Measurements from ENCODE around the gene THRAP3.
A peak's percentile ranks its signal among the peaks of the same experiment; 100 is the strongest.

THRAP3 gene

DNA sequence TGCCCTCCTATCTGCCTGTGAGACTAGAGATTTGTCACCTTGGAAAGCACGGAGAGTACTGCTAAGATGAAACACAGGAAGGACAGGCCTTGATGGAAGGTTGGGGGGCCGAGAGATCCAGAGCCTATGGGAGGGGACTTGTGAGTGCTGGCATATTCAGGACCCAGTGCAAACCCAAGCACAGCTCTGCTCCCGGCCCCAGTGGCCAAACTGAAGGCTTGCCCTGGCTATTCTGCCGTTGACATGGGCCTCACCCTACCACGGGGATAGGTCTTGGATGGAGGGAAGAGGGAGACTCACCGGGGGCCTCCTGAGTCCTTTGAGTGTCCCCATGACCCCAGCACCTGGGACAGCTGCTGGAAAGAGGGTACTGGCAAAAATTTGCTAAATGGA is 103.8 kb downstream of the THRAP3 start:
- DNase-seq: no peak

DNA sequence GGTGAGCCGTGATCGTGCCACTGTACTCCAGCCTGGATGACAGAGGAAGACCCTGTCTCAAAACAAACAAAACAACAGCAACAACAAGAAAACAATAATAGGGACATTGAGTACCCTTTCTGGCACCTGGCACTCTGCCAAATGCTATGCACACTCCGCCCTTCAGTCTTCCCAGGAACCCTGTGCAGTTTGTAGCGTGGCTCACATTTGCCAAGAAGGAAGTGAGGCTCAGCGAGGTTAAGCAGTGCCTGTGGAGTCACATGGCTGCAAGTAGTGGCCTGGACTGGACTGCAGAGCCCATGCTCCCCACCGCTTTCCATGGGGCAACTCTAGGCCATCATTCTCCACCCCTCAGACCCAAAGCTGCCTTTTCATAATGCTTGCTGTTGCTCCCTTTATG is 104.5 kb downstream of the THRAP3 start:
- peak; percentile 45 for DNase-seq

GRCh38 chr1:36329817-36330216 is 105.6 kb downstream of the THRAP3 start:
- DNase-seq: no peak

- DNase-seq: no peak
Observed at GRCh38 chr1:36330940-36331339, 106.7 kb downstream of the THRAP3 start.

DNA sequence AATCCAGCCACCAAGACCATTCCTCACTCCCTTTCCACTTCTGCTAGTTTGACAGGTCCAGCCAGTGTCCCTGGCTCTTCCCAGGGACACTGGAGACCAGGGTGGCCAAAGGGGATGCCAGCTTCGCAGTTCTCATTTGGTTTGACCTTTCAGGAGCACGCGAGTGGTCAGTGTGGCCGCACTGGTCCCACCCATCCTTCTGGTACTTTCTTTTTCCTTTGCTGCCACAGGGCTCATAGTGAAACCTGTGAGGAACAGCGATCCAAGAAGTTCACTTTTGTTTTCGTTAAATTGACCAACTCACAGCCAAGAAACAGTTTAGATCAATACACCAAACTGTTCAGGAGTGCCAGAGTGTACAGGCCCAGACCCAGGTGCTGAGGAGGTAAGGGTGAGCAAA is 113.6 kb downstream of the THRAP3 start:
- no peak for DNase-seq

DNA sequence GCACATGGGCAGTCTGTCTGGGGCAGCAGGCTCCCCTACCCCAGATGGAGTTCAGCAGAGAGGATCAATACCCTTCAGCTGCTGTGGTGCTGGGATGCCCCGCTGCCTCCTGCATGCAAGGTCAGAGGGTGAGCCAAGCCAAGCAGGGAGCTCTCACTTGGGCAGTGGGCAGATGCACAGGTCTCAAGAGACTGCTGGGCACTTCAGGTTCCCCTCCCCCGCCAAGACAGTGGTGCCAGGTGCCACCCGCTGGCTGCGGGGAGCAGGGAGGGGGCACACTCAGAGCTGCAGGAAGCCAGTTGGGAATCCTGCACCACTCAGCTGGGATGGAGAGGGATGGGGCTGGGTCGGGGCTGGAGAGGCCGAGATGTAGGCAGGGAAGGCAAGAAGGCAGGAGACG is 115.0 kb downstream of the THRAP3 start:
- DNase-seq: peak; percentile 10

- DNase-seq: no peak
Observed at GRCh38 chr1:36339615-36340014, 115.4 kb downstream of the THRAP3 start.

DNA sequence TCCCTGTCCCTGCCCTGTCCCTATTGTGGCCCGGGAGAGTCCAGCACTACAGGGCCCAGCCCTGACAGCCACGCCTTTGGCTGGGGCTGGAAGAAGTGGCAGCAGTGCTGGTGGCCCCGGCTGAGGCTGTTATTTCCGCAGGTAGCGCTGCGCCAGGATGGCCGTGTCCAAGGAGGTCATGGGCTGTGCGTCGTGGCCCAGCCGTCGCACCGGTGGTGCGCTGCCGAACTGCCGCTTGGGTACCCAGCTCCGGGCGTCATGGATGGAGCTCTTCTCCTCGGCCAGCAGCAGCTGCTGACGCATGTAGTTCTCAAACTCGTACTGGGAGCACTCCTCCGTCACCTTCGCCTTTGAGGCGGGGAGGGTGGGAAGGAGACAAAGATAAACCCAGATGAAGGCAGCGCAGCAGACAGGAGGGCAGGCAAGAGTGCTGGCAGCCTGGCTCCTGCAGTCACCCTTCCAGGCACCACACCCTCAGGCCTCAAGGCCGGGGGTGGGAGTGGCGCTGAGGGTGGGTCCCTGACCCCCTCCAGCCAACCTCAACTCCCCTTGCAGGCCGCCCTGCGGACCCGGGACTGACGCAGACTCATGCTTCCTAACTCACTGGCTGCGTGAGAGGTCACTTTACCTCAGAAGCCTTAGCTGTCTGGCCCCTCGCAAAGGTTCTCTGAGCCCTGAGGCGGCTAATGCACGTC is 117.5 kb downstream of the THRAP3 start:
- DNase-seq: no peak

DNA sequence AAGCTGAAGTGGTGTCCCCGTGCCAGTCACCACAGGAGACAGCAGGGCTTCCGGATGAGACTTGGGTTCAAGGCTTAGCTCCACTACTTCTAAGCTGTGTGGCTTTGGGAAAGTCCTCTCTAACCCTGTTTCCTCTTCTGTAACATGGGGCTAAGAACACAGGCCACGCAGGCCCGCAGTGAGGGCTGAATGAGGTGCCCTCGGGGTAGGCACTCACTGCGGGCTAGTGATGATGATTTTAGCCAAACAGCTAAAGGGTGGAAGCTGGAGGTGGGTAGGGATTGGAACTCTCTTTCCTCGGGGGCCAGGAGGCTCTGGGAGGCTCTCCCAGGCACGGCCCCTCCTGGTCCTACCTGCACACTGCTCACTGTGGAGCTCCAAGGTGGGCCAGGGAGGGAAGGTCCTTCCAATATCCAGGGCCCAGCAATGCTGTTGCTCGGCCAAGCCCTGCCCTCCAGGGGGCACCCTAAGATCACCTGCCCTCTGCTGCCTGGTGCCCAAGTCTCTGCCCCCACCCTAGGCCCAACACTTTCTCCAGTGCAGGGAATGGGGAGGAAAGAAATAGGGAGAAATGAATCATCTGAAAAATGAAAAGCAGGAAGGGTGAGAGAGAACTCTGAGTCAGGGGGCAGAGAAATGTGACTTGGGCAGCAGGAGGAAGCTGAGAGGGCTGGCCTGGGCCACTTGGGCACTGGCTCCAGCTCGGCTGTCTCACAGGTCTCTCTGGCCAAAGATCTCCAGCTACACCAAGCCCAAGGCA is 118.4 kb downstream of the THRAP3 start:
- peak; percentile 16 for DNase-seq

GRCh38 chr1:36343651-36344394 is 119.6 kb downstream of the THRAP3 start:
- no peak for DNase-seq

GRCh38 chr1:36344395-36344680 is 120.1 kb downstream of the THRAP3 start:
- no peak for DNase-seq

GRCh38 chr1:36345353-36345752 is 121.1 kb downstream of the THRAP3 start:
- no peak for DNase-seq

DNA sequence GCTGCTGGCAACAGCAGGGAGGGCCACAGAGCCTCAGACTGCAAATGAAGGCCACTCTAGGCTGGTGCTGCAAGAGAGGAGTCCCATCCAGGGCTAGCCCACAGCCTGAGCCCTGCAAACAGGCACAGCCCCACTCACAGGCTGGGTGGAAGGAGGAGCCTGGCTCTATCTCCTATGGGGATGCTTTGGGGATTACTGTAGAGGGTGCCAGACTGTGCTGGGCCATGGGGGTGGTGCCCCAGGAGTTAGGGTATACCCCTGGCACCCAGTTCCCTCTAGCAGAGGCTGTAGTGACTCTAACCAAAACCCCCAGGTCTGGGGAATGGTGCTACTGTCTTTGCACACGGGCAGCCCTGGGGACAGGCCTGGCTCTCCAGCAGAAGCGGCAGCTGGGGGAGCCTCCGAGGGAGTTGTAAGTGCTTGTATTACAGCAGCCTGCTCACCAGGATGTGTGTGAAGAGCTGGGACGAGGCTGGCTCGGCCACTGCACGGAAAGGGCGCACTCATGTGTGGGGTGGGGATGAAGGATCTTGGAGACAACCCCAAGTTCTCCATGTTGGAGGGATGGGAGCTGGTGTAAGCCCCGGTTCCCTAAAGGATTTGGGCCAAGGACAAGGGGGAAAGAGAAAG is 122.6 kb downstream of the THRAP3 start:
- no peak for DNase-seq

GRCh38 chr1:36349241-36349671 is 125.0 kb downstream of the THRAP3 start:
- DNase-seq: no peak

- no peak for DNase-seq
Observed at GRCh38 chr1:36349839-36350238, 125.6 kb downstream of the THRAP3 start.

GRCh38 chr1:36350659-36351226 is 126.5 kb downstream of the THRAP3 start:
- DNase-seq: no peak

DNA sequence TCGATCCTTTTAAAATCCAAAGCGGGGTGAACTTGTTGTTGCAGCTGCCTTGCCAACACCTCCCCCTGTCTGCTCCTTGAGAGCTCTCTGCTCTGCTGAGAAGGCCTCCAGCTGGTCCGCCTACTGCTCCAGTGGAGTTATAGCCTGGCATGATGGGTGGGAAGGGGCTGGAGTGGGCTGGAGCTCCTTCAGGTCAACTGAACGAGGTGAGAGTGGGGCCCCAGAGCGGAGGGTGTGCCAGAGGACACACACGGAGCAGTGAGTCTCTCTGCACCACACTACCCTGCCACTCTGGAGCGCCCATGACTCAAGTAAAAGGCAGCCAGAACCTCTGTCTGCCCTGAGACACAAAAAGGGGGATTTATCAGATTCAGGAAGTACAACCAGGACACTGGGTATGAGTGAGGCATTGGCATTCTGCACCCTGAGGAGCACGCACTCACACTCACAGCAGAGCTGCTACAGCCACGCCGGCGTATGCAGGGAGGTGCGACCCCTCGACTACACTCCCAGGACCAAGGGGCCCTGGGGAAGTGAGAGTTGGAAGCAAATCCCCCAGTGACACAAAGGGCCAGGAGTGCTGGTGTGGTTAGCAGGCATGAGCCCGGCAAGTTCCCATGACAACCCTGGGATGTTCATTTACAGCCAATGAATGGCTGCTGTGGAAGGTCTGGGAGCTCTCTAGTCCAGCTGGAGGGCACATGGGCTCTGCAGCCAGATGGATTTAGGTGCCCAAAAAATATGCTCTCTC is 127.2 kb downstream of the THRAP3 start:
- no peak for DNase-seq

DNA sequence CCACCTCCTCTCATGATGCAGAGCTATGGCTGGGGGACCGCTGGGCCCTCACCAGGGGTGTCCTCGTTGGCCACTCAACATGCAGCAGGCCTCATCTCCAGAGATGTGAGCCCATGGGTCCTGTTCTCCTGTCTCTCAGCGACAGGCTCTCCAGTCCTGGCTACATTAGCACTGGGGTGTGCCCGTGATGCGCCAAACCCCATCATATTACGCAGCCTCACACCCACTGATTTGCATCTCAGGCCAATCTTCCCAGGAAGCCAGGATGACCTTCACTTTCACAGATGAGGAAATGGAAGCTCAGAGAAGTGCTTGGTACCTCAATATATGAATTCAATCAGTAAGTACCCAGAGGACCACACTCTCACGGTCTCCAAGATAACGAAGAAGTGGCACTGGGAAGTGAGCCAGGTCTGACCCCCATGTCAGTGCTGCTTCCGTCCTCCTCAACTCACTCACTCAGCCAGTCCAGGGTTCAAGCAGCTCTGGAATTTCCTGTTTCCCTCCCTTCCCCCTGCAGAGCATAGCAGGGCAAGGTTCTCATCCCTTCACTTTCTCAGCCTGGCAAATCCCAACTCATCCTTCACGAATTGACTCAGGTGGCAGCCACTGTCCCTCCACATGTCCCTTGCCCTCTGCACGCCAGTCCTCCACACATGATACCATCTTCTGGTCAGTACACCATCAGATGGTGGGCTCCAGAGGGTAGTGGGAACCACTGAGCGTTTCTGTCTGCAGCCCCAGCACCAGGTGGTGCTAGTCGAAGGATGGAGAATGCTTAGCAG is 128.1 kb downstream of the THRAP3 start:
- no peak for DNase-seq

DNA sequence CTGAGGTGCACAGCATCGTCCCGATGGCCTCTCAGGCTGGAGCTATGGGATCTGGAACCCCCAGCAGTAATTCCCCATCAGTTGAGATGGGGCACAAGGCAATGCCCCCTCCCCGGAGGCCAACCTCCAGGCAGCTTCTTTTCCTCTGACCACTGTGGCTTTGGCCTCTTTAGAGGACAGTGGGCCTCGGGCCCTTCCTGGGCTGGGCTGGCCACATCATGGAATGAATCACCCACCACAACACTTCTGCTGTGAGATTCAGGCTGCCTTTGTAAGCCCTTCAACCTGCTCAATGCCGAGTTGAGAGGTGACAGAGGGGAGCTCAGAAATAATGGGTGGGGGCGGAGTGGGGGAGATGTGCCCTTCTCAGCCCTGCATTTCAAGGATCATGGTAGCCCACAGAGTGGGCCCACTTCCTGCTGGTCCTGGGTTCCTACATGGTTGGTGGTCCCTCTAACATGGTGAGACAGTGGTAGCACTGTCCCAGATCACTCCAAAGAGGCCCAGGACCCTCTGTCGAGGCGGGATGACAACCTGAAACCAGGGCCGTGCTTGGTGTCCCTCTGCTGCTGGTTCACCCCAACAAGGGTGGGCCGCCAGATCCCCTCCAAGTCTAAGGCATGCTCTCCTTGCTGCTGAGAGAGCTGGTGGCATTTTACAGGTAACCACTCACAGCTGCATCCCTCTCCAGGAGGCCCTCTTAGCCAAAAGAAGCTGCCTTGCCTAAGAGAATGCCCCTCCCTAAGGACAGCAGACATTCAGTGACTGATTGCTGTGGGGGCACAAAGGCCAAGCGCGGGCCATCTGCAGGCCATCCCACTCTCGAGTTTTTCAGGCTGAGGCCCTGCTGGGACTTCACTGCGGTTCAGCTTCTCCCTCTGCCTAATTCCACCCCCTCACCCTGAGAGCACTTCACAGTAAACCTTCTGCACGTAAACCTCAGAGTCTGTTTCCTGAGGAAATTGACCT is 129.0 kb downstream of the THRAP3 start:
- no peak for DNase-seq

DNA sequence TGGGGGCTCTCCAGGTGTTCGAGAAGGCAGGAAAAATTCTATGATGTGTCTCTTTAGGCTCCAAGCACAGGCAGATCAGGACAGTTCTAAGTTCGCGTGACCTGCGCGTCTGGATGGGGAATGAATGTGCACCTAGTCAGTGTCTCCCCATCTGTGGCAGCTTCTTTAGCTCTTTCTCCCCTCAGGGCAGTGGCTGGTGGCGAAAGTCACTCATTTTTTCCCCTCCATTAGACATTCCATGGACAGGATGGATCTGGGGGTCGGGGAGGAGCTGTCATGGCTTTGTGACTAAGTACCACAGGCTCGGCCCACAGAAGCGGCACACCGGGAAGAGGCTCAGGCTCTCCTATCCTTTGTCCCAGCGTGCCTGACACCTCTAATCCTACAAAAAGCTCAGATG is 130.2 kb downstream of the THRAP3 start:
- DNase-seq: no peak
